Fibroblast of pulmonary artery (primary cell): ENCODE data around the gene RPL13.

Source experiments
- DNase-seq: peaks from one replicate; pipeline ENCODE4 v3.0.0-alpha.2; 2010; ENCODE audit warnings: low read depth
- H3K4me3 ChIP-seq: replicated peaks from 2 replicates; pipeline ENCODE4 v1.5.1; 2011; ENCODE audit warnings: low read depth, mild to moderate bottlenecking, control low read depth, low read length, moderate library complexity
- TF ChIP-seq, protein P1 (sequence below): IDR thresholded peaks from 2 replicates; pipeline ENCODE4 v1.5.1; 2011; ENCODE audit warnings: mild to moderate bottlenecking, control low read depth, low read length, inconsistent platforms; ENCODE audit errors: missing control alignments

Gene RPL13

GRCh38 chr16:89605186-89605970 lies 44.9 kb downstream of the RPL13 start:
- DNase-seq, result no peak
- TF ChIP-seq, protein P1, sequence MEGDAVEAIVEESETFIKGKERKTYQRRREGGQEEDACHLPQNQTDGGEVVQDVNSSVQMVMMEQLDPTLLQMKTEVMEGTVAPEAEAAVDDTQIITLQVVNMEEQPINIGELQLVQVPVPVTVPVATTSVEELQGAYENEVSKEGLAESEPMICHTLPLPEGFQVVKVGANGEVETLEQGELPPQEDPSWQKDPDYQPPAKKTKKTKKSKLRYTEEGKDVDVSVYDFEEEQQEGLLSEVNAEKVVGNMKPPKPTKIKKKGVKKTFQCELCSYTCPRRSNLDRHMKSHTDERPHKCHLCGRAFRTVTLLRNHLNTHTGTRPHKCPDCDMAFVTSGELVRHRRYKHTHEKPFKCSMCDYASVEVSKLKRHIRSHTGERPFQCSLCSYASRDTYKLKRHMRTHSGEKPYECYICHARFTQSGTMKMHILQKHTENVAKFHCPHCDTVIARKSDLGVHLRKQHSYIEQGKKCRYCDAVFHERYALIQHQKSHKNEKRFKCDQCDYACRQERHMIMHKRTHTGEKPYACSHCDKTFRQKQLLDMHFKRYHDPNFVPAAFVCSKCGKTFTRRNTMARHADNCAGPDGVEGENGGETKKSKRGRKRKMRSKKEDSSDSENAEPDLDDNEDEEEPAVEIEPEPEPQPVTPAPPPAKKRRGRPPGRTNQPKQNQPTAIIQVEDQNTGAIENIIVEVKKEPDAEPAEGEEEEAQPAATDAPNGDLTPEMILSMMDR, result no peak
- no peak overlapping the region for H3K4me3 ChIP-seq

GRCh38 chr16:89606006-89606405 lies 45.5 kb downstream of the RPL13 start:
- TF ChIP-seq, protein P1, result no peak
- H3K4me3 ChIP-seq, result no peak overlapping the region
- no peak for DNase-seq

GRCh38 chr16:89607453-89607852 lies 47.0 kb downstream of the RPL13 start:
- TF ChIP-seq, protein P1, result no peak
- H3K4me3 ChIP-seq, result no peak overlapping the region
- no peak for DNase-seq

- no peak for DNase-seq
- no peak overlapping the region for H3K4me3 ChIP-seq
- TF ChIP-seq, protein P1, result no peak
Observed at GRCh38 chr16:89607937-89608740, 47.7 kb downstream of the RPL13 start.

DNA sequence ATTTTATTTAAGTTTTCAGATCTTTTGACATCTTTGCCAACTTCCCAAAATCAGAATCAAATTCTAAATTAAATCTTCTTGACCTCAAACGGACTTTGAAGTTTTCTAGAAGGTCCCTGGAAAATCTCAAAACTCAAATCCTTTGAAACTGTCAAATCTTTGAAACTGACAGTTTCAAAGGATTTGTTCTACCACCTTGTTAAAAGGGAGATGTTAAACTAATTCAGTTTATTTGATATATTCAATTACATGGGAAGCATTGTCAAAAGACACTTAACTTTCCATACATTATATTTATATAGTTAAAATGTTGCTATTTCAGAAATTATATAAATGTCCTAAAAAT lies 49.6 kb downstream of the RPL13 start:
- no peak for DNase-seq
- no peak overlapping the region for H3K4me3 ChIP-seq
- TF ChIP-seq, protein P1, result no peak

DNA sequence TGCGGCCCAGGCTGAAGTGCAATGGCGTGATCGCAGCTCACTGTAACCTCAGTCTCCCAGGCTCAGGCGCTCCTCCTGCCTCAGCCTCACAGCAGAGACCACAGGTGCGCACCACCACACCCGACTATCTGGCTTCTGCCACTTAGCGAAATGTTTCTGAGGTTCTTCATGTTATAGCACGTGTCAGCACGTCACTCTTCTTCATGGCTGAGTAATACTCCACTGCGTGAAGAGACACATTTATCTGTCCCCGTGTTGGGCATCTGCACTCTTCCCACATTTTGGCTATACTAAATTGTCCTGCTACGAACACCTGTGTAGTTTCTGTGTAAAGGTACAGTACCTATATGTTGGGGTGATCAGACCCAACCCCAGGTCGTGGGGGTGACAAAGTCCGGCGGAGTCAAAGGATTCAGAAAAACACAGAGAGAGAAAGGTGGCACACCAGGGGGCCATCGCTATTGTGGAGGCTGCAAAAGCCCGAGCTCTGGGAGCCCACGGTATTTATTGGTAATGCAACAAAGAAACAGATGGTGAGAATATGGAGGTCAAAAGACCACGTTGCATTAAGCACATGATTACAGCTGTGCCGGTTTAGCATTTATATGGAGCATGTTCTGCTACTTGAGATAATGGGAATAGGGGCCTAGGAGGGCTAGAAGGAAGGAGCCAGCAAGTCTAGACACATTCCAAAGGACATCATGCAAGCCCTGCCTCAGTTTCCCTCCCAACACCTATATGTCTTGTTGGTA lies 52.1 kb downstream of the RPL13 start:
- TF ChIP-seq, protein P1, result no peak
- no peak for DNase-seq

More for the DNA sequence above, 52.1 kb downstream of the RPL13 start:
- no peak overlapping the region for H3K4me3 ChIP-seq
